Body of pancreas (tissue), 4 donors: ENCODE results near the gene SLC23A2. TPM values are rescaled to one million over a fixed set of nuclear protein-coding genes. Genes with fewer than 3 reads are reported as not detected.

ENCODE experiments used
- ATAC-seq: fragments of 150-250 bp; one replicate; pipeline ENCODE4 v1.9.1; 2016
- DNase-seq, 4 donors: peaks; one replicate each; pipeline ENCODE4 v3.0.0-alpha.2; 2019
- H3K27ac ChIP-seq, 4 donors: fragments of 200-600 bp; sonication (generic); 1 replicate in 3 of 4; 2 replicates in 1 of 4; pipeline versions ENCODE4 v1.5.1 to v1.6.1; 2016 to 2019; ENCODE audit warnings: mild to moderate bottlenecking in 1 of 4, mixed read lengths in 1 of 4, moderate library complexity in 1 of 4
- H3K27me3 ChIP-seq, 2 donors: fragments of 200-600 bp; sonication (generic); one replicate each; pipeline ENCODE4 v1.6.0; 2016; ENCODE audit warnings: mild to moderate bottlenecking in 1 of 2
- H3K36me3 ChIP-seq, 2 donors: fragments of 200-600 bp; sonication (generic); replicated peaks in 1 of 2; 2 replicates each; pipeline ENCODE4 v1.5.1; 2016; ENCODE audit warnings: low read depth in 2 of 2; ENCODE audit not compliant: insufficient read depth in 1 of 2
- H3K4me1 ChIP-seq: fragments of 200-600 bp; sonication (generic); one replicate; pipeline ENCODE4 v1.6.0; 2016
- H3K4me3 ChIP-seq, 2 donors: fragments of 200-600 bp; sonication (generic); 1 replicate in 1 of 2; 2 replicates in 1 of 2; pipeline ENCODE4 v1.5.1; 2016 to 2019
- H3K9me3 ChIP-seq, 3 donors: fragments of 200-600 bp; sonication (generic); 1 replicate in 2 of 3; 2 replicates in 1 of 3; pipeline ENCODE4 v1.5.1; 2016
- POLR2A ChIP-seq, 3 donors: fragments of 450-650 bp; IDR thresholded peaks; one replicate each; pipeline ENCODE4 v1.6.1; 2016; ENCODE audit warnings: antibody characterized with exemption in 3 of 3, mild to moderate bottlenecking in 2 of 3
- WGBS, 2 donors: methylation state at CpG; one replicate each; pipeline ENCODE4 v1.1.5; 2017; 5-methylcytosine and 5-hydroxymethylcytosine counted together
- intact Hi-C: fragments of 100-400 bp; cut with DNase I; formaldehyde crosslinking; loops from one replicate; pipeline ENCODE4 v1.15.1; 2023
- total RNA-seq, 2 donors: library from RNA; depleted of rRNA; stranded (reverse); fragments of >200 nt; gene quantifications; one replicate each; pipeline ENCODE4 v1.1.0, GENCODE V29; 2016
- TF ChIP-seq, protein P1 (sequence below), 7 experiments: fragments of 450-650 bp in 4 of 7; fragments of 200-600 bp in 3 of 7; sonication (generic) in 3 of 7; IDR thresholded peaks; one replicate each; pipeline ENCODE4 v1.5.1; 2016 to 2019; ENCODE audit warnings: antibody characterized with exemption in 7 of 7

The SLC23A2 gene
- total RNA-seq, 2 donors from 2014 or later, result 12.2 TPM

DNA sequence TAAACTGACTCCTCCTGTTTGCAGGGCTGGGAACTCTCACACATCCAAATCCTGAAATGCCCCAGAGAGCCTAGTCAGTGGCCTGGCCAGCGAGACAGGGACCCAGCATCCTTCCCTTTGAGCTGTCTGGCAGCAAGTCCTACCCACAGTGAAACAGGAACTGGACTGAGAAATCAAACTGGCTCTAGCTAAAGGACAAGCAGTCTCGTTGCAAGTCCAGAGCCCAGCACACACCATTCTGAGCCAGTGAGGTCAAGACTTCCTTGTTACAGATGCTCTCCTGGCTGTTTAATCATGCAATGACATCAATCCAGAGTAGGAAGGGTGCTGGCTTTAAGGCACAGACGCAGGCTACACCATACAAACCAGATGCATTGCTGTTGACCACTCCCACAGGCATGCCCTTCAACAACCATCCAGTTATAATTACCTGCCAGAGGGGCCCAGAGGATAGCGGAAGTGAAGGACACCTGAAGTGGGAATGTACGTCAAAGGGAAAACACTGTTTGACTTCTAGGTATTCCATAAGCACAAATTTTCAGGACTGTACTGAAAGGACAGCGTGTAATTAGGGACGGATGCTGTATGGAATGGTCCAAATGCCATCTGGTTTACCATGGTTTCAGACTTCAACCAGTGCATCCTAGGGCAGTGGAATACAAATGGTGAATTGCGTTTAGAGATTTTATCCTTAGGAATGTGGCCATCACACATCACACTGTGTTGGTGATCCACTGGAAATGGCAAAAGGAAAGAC is 114.4 kb downstream of the SLC23A2 start:
- ATAC-seq (no peak), DNase-seq (peak in 1 of 4 donors; percentile 31)
- no peaks in the 10 kb centered on the region for H3K27me3 ChIP-seq
- 83 to 88% methylated on average over 8 of the region's 8 CpGs for whole genome bisulfite sequencing, 2 donors
- H3K36me3 ChIP-seq, result no peaks in the 10 kb centered on the region
- no peaks in the 10 kb centered on the region for H3K4me1 ChIP-seq
- intact Hi-C loops, result no loop called here
- no peaks in the 10 kb centered on the region for H3K9me3 ChIP-seq
- H3K4me3 ChIP-seq, result no peak overlapping the region
- no peak for TF ChIP-seq POLR2A (IDR thresholded peaks at IDR 0.05)
- TF ChIP-seq, protein P1, sequence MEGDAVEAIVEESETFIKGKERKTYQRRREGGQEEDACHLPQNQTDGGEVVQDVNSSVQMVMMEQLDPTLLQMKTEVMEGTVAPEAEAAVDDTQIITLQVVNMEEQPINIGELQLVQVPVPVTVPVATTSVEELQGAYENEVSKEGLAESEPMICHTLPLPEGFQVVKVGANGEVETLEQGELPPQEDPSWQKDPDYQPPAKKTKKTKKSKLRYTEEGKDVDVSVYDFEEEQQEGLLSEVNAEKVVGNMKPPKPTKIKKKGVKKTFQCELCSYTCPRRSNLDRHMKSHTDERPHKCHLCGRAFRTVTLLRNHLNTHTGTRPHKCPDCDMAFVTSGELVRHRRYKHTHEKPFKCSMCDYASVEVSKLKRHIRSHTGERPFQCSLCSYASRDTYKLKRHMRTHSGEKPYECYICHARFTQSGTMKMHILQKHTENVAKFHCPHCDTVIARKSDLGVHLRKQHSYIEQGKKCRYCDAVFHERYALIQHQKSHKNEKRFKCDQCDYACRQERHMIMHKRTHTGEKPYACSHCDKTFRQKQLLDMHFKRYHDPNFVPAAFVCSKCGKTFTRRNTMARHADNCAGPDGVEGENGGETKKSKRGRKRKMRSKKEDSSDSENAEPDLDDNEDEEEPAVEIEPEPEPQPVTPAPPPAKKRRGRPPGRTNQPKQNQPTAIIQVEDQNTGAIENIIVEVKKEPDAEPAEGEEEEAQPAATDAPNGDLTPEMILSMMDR (IDR thresholded peaks at IDR 0.05), result no peak
- H3K27ac ChIP-seq, result no peak overlapping the region

DNA sequence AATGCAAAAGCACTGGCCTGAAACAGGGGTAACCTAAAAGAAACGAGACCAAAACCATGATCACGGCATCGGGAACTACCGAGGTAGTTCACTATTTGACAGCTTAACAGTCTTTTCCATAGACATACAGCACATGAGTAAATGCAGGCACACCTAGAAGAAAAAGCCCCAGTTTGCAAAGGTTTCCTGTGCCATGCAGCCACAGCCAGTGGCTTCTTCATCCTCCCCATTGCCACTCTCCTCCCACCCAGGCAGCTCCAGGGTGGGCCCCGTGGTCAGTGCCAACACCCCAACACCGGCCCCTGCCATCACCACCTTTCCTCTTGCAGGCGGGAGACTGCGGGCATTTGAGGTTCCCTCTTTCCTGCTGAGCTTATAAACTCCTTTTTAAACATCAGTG is 115.4 kb downstream of the SLC23A2 start:
- ATAC-seq, result no peak
- Histone ChIP-seq H3K36me3 (no peaks in the 10 kb centered on the region), H3K27ac (no peak overlapping the region), H3K4me1 (no peaks in the 10 kb centered on the region), H3K4me3 (no peak overlapping the region), H3K9me3 (no peaks in the 10 kb centered on the region), H3K27me3 (no peaks in the 10 kb centered on the region)
- TF ChIP-seq POLR2A (IDR thresholded peaks at IDR 0.05), result no peak
- TF ChIP-seq, protein P1 (IDR thresholded peaks at IDR 0.05), result no peak
- intact Hi-C loops, result no loop called here
- no peak for DNase-seq
- 63 to 93% methylated on average over 8 of the region's 8 CpGs for WGBS, 2 donors

DNA sequence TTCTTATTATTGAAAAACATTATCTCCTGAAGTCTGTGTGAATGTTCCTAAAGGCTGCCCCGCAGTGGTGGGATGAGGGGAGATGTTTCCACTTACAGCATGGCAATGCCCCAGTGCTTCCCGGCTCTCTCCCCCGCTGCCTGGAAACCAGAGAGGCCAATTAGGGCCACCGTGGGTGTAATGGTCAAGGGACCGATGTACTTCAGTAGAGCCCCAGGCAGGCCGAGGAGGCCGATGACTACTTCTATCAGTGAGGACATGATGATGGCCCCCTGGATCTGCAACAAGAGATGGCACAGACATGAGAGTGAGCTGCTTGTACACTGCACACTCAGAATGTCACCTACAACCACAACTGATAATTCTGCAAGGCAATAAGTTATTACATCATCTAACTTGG is 117.8 kb downstream of the SLC23A2 start:
- intact Hi-C loops, result no loop called here
- Histone ChIP-seq H3K9me3 (no peaks in the 10 kb centered on the region), H3K4me1 (no peaks in the 10 kb centered on the region), H3K27ac (no peak overlapping the region), H3K27me3 (no peaks in the 10 kb centered on the region), H3K4me3 (no peak overlapping the region), H3K36me3 (no peaks in the 10 kb centered on the region)
- DNase-seq (peak in 2 of 4 donors; percentile 27 to 34), ATAC-seq (no peak)
- 85 to 88% methylated on average over 7 of the region's 7 CpGs for WGBS, 2 donors
- no peak for TF ChIP-seq POLR2A (IDR thresholded peaks at IDR 0.05)
- TF ChIP-seq, protein P1 (IDR thresholded peaks at IDR 0.05), result no peak

DNA sequence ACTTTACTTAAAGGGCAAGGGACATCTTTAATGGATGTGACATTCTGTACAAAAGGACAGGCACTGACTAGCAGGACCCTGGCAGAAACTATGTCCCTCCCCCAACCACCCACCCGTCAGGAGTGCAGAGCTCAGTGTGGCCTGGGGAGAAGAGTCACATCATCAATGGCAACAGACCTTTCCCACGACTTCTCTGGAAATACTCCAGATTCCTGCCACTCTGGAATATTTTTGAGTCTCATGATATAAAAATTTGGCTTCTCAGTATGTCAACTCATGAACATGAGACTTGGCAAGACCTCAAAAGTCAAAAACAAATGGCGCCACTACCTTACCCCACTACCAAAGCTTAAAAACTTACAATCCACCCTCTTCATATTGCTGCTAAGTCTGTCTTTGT is 118.3 kb downstream of the SLC23A2 start:
- intact Hi-C loops, result no loop called here
- ATAC-seq, result no peak
- 73 to 76% methylated on average over 3 of the region's 3 CpGs for WGBS, 2 donors

More for the DNA sequence above, 118.3 kb downstream of the SLC23A2 start:
- H3K4me3 ChIP-seq, result no peak overlapping the region
- H3K9me3 ChIP-seq, result no peaks in the 10 kb centered on the region
- TF ChIP-seq, protein P1 (IDR thresholded peaks at IDR 0.05), result no peak
- TF ChIP-seq POLR2A (IDR thresholded peaks at IDR 0.05), result no peak
- no peaks in the 10 kb centered on the region for H3K4me1 ChIP-seq
- H3K27me3 ChIP-seq, result no peaks in the 10 kb centered on the region
- no peak for DNase-seq
- no peaks in the 10 kb centered on the region for H3K36me3 ChIP-seq
- no peak overlapping the region for H3K27ac ChIP-seq
